Breast epithelium (tissue), 3 donors: ENCODE measurements around the gene FANCD2OS.

Experiments
- POLR2A ChIP-seq: fragments of 450-650 bp; IDR thresholded peaks from one replicate; pipeline ENCODE4 v1.6.1; 2016; ENCODE audit warnings: antibody characterized with exemption, mild to moderate bottlenecking, moderate library complexity
- POLR2AphosphoS5 ChIP-seq, 3 donors: sonication (generic); formaldehyde crosslinking; IDR thresholded peaks; one replicate each; pipeline ENCODE4 v1.6.1; 2017; ENCODE audit warnings: antibody characterized with exemption in 3 of 3
- TF ChIP-seq, protein P1 (sequence below), 3 donors: fragments of 450-650 bp; IDR thresholded peaks; one replicate each; pipeline ENCODE4 v1.5.1; 2016 to 2017; ENCODE audit warnings: antibody characterized with exemption in 3 of 3, mild to moderate bottlenecking in 3 of 3, moderate library complexity in 3 of 3

- TF ChIP-seq, protein P1, sequence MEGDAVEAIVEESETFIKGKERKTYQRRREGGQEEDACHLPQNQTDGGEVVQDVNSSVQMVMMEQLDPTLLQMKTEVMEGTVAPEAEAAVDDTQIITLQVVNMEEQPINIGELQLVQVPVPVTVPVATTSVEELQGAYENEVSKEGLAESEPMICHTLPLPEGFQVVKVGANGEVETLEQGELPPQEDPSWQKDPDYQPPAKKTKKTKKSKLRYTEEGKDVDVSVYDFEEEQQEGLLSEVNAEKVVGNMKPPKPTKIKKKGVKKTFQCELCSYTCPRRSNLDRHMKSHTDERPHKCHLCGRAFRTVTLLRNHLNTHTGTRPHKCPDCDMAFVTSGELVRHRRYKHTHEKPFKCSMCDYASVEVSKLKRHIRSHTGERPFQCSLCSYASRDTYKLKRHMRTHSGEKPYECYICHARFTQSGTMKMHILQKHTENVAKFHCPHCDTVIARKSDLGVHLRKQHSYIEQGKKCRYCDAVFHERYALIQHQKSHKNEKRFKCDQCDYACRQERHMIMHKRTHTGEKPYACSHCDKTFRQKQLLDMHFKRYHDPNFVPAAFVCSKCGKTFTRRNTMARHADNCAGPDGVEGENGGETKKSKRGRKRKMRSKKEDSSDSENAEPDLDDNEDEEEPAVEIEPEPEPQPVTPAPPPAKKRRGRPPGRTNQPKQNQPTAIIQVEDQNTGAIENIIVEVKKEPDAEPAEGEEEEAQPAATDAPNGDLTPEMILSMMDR (IDR thresholded peaks at IDR 0.05), result no peak
- no peak for TF ChIP-seq POLR2A
- TF ChIP-seq POLR2AphosphoS5 (IDR thresholded peaks at IDR 0.05), result no peak
These were observed 47.6 kb upstream of the FANCD2OS start for GRCh38 chr3:10155658-10156057.
